Measurements from ENCODE around the gene ZNF660.
"Not testable (repeated sequence)": the region's sequence is repeated elsewhere in the genome, so short reads cannot be mapped to it uniquely, and the experiment has no call there.

Gene ZNF660

DNA sequence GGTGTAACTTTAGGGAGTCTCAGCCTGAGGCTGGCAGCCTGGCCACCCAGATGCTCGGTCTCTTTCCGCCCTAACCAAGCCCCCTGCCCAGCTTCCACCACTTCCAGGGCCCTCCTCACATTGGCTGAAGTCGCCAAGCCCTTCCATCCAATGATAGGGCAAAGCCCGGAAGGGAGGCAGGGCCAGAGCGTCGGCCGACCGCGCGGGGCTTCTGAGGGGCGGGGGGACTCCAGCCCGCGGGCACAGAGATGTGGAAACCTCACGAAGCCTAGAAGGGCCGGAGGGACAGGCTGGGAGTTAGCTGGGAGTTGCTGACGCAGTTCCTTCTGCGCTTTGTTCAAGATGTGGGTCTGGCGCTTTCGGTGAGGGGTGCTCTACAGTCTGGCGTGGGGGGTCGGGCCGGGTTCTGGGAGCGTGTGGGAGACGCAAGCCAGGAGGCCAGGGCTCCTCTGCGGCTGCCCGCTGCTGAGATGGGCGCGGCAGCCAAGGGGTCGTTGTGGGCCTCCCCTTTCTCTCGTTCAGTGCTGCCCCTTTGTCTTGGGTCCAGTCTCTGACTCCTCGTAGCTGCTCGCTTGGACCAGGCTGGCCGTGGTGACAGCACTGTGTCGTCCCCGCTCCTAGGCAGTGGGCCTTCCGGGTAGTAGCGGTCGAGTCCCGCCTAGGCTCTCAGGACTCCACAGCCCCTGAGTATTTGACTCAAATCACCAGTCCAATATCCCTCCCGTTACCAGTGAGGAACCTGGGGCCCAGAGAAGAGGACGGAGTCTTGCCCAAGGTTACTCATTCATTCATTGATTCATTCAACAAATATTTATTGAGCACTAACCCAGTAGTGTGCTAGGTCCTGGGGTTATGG is at the start of gene ZNF660:
Gene ZNF660, plus strand, starts transcription at position 319 of the 856 bp plus-strand sequence. CDS start 9,230 bp downstream, outside the sequence.
- DNase-seq (ENCODE audit: low spot score), result no peak
- no peak for FAIRE-seq

DNA sequence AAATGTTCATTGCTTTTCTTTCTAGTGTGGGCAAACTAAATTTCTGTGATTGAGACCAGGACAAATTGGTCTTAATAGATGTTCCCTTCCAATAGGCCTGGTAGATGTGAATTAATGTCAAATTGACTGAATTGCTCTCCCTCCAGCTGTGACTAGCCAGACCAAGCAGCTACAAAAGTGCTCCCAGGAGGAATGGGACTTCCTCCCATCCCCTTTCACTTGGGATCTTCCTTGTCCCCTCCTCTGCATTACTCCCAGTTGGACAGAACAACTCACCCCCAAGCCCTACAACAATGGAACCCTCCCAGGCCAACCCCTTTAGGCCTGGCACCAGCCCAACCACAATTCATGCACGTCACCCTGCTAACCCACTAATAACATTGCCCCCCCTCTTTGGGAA is 49.4 kb upstream of the ZNF660 start:
- DNase-seq (ENCODE audit: low spot score) (no peak), FAIRE-seq (no peak)

GRCh38 chr3:44544811-44545210 is 40.0 kb upstream of the ZNF660 start:
- FAIRE-seq; DNase-seq (ENCODE audit: low spot score): not testable (repeated sequence)

- DNase-seq (ENCODE audit: low spot score), result no peak
- no peak for FAIRE-seq
Observed at GRCh38 chr3:44554626-44555592, 29.9 kb upstream of the ZNF660 start, which contains the start of gene ZKSCAN7. ZKSCAN7 (plus strand) TSS chr3:44555193; CDS start chr3:44557048, 1,855 bp downstream.

GRCh38 chr3:44555723-44556122 is 29.0 kb upstream of the ZNF660 start:
- FAIRE-seq (no peak), DNase-seq (ENCODE audit: low spot score) (no peak)

DNA sequence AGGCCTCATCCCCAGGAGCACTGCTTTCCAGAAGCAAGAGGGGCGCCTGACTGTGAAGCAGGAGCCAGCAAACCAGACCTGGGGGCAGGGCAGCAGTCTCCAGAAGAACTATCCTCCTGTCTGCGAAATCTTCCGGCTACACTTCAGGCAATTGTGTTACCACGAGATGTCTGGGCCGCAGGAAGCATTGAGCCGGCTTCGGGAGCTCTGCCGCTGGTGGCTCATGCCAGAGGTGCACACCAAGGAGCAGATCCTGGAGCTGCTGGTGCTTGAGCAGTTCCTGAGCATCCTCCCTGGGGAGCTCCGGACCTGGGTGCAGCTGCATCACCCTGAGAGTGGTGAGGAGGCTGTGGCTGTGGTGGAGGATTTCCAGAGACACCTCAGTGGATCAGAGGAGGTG is 27.7 kb upstream of the ZNF660 start:
- no peak for DNase-seq (ENCODE audit: low spot score)
- no peak for FAIRE-seq

GRCh38 chr3:44561076-44561475 is 23.7 kb upstream of the ZNF660 start:
- DNase-seq (ENCODE audit: low spot score) (no peak), FAIRE-seq (no peak)

DNA sequence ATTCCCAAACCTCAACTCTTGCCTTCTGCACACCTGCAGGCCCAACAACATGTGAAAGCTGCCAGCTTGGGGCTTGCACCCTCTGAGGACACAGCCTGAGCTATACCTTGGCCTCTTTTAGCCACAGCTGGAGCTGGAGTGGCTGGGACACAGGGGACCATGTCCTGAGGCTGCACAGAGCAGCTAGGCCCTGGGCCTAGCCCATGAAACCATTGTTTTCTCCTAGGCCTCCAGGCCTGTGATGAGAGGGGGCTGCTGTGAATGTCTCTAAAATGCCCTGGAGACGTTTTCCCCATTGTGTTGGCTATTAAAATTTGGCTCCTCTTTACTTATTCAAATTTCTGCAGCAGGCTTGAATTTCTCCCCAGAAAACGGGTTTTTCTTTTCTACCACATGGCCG is 22.6 kb upstream of the ZNF660 start:
- DNase-seq (ENCODE audit: low spot score), result no peak
- no peak for FAIRE-seq

DNA sequence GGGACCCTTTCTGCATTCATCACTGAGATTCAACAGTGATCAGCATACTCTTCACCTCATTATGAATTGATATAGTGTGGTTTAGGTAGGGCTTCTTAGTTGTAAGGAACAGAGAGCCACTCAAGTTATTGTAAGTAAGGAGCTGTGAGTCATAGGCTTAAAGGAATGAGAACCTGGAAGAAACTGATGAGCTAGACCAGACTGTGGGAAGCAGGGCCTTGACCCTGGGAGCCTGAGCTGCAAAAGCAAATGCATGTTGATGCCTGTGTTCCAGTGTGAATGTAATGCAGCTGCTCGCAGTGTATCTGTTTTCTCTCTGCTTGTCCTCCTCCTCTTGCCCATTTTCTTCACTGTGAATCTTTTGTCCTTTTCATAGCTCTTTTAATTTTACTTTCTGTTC is 16.2 kb upstream of the ZNF660 start:
- no peak for FAIRE-seq

DNA sequence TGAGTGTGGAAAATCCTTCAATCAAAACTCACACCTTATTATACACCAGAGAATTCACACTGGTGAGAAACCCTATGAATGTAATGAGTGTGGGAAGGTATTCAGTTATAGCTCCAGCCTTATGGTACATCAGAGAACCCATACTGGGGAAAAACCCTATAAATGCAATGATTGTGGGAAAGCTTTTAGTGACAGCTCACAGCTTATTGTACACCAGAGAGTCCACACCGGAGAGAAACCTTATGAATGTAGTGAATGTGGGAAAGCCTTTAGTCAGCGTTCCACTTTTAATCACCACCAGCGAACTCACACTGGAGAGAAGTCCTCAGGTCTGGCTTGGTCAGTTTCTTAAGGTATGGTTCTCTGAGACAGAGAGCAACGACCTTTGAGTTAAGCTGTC is 13.7 kb upstream of the ZNF660 start:
- FAIRE-seq, result no peak
- DNase-seq (ENCODE audit: low spot score), result no peak

More for the DNA sequence above, 16.2 kb upstream of the ZNF660 start:
- DNase-seq (ENCODE audit: low spot score), result no peak

- no peak for FAIRE-seq
- no peak for DNase-seq (ENCODE audit: low spot score)
Observed at GRCh38 chr3:44576613-44577012, 8.2 kb upstream of the ZNF660 start.

DNA sequence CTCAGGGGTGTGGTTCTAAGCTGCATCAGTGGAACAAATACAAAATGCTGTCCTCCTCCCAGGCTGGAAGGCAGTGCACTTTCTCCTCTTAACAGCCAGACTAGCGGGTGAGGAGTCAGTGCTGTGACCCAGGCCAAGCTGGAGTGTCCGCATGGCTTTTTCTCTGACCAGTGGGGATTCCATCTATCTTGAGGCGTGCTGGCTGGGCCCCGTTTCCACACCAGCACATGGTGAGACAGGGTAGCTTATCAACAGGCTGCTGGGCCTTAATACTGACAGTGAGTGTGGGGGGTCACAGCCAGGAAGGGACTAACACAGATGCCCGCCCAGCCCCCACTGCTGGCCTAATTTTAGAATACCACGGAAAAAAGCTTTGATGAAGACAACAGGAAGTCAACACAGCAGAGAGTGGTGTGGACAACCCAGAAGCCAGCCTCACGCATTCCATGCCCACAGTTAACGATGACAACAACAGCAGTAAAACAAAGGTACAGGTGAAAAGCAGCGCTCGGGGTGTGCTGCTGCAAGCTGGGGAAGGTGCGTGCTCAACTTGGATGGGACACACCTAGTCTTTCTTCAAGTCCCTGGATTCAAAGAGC is 7.3 kb upstream of the ZNF660 start:
- not testable (repeated sequence) for DNase-seq (ENCODE audit: low spot score); FAIRE-seq

DNA sequence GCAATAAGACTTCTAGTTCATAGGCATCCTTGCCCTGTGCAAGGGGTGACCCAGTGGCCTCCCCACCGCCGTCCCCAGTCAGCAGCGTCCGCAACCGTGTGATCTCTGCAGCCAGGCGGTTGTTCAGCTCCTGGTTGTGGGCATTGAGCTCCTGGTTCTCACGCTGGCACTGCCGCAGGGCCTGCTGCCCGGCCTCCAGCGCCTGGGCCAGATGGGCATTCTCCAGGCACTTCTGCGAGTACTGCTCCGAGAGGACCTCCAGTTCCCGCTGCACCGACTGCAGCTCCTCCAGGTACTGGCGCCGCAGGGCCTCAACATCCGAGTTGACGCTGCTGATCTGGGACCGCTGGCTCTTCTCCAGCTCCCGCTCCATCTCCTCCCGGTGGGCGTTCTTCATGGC is 6.4 kb upstream of the ZNF660 start:
- not testable (repeated sequence) for FAIRE-seq

GRCh38 chr3:44578924-44579515 is 5.7 kb upstream of the ZNF660 start:
- DNase-seq (ENCODE audit: low spot score); FAIRE-seq: not testable (repeated sequence)

More for the DNA sequence above, 6.4 kb upstream of the ZNF660 start:
- DNase-seq (ENCODE audit: low spot score), result not testable (repeated sequence)

GRCh38 chr3:44579749-44580148 is 5.0 kb upstream of the ZNF660 start:
- FAIRE-seq, result not testable (repeated sequence)

GRCh38 chr3:44580971-44581370 is 3.8 kb upstream of the ZNF660 start:
- DNase-seq (ENCODE audit: low spot score); FAIRE-seq: not testable (repeated sequence)

More at GRCh38 chr3:44579749-44580148, 5.0 kb upstream of the ZNF660 start:
- DNase-seq (ENCODE audit: low spot score), result not testable (repeated sequence)

- DNase-seq (ENCODE audit: low spot score) (no peak), FAIRE-seq (no peak)
Observed at GRCh38 chr3:44596621-44597020, 11.9 kb downstream of the ZNF660 start.

GRCh38 chr3:44601749-44602148 is 17.0 kb downstream of the ZNF660 start:
- DNase-seq (ENCODE audit: low spot score), result no peak
- FAIRE-seq, result no peak

GRCh38 chr3:44612678-44613077 is 27.9 kb downstream of the ZNF660 start:
- DNase-seq (ENCODE audit: low spot score), result no peak
- no peak for FAIRE-seq

DNA sequence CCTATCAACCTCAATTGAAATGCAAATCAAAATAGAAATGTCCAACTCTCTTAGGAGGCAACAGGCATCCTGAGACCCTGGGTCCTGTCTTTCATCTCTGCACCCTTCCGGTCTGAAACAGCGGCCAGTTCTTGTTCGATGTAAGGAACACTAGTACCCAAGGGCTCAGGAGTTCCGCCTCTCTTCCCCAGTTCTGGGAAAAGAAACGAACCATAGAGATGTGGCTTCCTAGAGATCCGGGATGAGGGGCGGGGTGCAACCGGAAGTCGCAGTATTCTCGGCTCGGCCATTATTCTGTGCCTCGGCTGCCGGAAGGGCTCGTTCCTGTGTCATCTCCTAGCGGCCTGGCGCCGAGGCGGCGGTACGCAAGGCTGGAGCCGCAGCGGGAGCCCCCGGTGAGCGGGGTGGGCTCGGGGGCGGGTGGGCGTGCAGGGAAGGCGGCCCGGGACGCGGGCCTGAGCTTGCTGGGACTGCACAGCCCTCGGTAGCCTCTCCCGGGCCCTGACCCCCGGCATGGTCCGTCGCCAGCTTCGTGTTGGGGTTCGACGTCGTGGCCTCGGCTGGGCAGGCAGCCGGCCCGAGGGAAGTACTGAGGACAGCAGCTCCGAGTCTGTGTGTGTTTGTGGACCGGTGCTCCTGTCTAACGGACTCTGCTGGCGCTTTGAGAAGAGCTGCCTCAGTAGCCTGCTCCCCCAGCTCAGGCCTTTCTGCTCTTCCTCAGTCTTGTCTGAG is 40.2 kb downstream of the ZNF660 start, which contains the start of gene ZNF197:
Gene ZNF197, plus strand, starts transcription at position 288 of the 732 bp plus-strand sequence. CDS start 4,119 bp downstream, outside the sequence.
- peak; percentile 71 for DNase-seq (ENCODE audit: low spot score)
- peak; percentile 55 for FAIRE-seq
